ENCODE data around the gene TSNAX.

- TF ChIP-seq FOXP2 (optimal IDR thresholded peaks at IDR 0.05; ENCODE audit: borderline replicate concordance, extremely low read depth, extremely low read length, insufficient read depth) (no peak), POLR2AphosphoS5 (IDR thresholded peaks at IDR 0.05; ENCODE audit: low read depth, low read length) (no peak), REST (IDR thresholded peaks at IDR 0.05; ENCODE audit: insufficient read depth in 1 of 2, low read depth in 2 of 2, low read length in 2 of 2) (no peak)
Observed at GRCh38 chr1:231583376-231583775, 54.9 kb downstream of the TSNAX start.

Measured in PFSK-1 (cell line).